HG02852 (cell line): Measurements from ENCODE around the gene BTBD10.

ENCODE experiments used
- ATAC-seq: cut with Tn5 transposase; IDR thresholded peaks from one replicate; pipeline ENCODE4 v1.9.1; 2021; ENCODE audit warnings: mild to moderate bottlenecking, moderate library complexity; ENCODE audit not compliant: unreplicated experiment

BTBD10 gene

DNA sequence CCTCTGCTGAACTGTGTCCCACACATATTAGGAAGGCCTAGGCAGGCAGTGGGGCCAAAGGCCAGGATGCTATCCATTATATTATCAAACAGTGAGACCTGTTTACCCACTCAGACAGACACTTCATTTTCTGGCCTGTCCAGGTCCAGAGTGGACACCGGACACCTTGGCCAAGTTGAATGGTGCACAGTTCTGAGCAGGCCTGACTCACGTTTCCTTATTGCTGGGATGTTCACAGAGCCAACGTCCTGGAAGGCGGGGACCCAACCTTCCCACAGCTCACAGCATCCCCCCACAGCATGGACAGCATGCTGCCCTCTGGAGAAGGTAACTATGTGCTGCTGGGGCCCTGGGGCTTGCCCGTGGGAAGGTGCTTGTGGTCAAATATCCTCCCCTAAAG lies 86.6 kb downstream of the BTBD10 start:
- no peak for ATAC-seq

DNA sequence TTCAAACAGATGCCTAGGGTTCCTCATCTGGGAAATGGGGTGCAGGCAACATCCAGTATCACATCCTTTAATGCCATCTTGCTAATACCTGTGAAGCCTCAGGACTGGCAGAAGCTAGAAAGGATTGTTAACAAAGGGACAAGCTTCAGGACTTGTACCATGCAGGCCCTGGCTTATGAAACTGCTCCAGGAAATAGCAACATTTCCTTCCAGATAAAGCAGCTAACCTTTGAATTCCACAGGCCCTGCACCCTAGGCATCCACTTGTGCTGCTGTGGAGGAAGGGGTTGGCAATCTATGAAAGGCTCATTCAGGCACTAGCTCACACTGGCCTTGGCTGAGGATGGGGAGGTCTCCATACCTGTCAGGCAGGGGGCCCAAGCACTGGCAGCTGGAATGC lies 87.2 kb downstream of the BTBD10 start:
- ATAC-seq, result no peak

DNA sequence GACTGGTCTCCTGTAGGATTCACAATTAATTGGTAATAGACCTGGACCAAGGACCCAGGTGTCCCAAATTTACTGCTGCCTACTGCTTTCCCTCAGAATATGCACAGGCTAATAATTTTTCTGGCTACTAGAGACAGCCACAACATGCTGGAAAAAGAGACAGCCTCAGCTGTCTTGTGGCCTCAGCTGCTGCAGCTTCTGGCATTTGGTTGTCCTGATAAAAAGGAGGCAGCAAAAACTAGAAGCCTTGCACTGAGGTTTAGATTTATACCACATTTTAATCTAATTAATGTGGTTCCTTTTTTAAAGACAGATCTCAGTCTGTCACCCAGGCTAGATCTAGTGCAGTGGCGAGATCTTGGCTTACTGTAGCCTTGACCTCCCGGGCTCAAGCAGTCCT lies 89.8 kb downstream of the BTBD10 start:
- ATAC-seq, result no peak

DNA sequence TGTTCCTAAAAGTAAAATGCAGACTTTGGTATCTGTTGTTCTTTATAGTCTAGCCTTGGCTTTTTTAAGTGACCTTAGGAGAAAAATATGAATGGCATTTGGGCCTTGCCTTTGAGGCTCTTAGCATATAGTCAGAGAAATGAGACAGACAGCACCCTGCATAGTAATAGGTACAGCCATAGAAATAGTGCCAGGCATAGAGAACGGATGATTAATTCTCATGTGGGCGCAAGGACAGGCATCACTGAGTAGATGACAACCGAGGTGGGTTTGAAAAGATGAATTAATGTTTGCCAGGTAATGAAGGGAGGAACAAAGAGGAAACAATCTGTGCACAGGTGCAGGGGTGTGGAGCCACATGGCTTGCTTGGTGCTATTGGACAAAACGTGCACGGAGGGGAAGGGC lies 95.0 kb downstream of the BTBD10 start:
- no peak for ATAC-seq

DNA sequence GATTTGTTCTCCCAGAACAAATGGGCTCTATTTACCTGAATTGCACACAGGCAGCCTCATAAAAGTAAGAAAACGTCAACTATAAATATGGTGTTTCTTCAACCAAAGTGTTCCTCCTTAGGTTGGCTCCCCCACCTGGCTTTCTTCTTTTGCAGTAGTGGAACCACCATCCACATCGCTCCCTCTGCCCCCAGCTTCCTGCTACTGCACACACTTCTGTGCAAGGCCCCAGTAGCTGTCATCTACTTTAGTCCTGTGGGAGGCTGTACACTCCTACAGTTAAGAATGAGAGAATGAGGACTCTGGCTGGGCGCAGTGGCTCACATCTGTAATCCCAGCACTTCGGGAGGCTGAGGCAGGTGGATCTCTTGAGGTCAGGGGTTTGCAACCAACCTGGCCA lies 95.9 kb downstream of the BTBD10 start:
- ATAC-seq, result peak; percentile 62

DNA sequence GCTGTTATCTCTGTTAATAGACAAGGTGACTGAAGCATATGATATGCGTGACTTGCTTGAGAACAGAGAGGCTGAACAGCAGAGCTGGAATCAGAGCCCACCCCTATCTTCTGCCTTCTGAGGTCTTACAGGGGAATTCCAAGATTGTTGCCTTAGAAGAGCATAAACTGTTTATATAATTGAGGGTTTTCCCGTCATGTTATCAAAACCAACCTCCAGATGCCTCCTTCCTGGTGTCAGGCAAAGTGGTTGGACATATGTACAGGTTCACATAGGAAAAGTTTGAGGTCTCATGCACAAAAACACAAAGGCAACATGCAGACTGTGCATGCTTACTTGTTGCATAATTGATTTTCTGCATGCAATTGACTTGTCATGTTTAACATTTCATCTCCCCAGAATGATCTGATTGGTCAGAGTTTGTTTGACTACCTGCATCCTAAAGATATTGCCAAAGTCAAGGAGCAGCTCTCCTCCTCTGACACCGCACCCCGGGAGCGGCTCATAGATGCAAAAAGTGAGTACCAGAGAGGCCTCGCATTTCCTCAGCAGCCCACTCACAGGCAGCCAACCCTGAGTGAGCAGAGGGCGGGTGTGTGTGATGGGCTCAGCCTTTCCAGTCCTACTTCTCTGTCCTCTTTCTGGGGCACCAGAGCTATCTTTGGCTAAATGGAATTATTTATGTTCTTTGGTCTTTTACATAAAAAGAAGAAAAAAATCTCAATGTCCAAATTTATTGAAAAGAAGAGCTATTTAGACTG lies 96.6 kb downstream of the BTBD10 start:
- peak; percentile 48 for ATAC-seq

DNA sequence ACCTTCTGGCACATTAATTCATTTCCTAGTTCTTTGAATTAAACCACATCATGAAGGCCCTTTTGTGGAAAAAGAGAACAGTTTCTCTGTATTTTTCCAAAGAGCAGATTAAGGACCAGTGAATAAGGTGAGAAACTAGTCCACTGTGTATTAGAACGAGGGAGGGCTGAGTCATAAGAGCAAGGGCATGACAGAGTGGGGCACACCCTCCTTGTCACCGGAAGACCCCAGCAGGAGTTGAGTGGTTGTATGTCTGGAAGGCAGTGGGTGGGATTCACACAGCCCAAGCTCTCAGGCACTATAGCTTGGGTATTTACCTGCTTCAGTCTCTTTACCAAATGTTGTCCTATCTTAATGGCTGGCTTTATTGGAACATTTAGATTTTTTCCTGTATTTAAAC lies 98.6 kb downstream of the BTBD10 start:
- ATAC-seq, result no peak

DNA sequence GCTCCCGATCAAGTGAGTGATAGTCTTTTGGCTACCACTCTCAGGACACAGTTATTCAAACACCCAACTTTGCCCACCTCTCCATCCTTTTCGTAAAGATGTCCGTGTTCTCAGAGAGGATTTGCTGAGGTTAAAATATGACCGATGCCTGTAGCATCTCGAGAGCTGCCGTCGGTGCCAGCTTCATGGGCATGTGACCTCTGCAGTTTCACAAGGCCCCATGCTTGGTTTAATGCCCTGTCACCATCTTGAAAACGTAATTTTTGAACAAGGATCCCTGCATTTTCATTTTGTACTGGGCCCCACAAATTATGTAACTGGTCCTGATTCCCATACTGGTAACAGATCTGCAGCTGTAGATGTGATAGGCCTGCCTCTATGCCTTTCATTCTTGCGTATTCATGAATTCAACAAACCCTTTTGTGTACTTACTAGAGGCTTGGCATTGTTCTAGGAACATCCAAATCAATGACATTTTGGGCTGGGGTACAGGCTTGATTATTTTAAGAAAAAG lies 100.4 kb downstream of the BTBD10 start:
- ATAC-seq, result no peak

DNA sequence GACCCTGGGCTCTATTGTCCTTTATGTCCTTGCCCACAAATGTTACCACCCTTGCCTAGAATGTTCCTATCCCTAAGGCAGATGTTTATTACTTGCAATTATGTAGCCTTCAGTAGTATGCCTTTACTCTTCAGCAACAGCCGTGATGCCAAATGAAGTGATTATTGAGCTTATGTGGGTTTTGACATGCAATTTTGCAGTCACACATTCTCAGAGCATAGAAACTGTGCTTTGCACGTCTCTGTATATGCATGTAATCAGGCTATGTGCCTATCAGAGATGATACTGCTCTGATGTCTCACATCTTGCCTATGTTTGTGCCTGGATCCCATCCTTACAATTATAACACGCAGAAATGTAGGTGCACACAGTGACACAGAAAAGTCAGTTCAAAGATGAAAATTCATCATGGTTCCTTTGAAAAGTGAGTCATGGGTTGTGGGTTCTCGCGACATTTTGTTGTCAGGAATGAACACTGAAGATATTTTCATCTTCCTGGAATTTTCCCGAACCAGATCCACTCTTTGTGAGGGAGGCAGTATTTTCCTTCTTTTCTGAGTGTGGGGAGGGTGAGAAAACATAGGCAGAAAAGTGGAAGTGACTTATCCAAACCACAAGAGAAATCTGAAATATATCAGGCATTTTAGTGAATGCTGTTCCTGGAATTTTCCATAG lies 104.3 kb downstream of the BTBD10 start:
- no peak for ATAC-seq

DNA sequence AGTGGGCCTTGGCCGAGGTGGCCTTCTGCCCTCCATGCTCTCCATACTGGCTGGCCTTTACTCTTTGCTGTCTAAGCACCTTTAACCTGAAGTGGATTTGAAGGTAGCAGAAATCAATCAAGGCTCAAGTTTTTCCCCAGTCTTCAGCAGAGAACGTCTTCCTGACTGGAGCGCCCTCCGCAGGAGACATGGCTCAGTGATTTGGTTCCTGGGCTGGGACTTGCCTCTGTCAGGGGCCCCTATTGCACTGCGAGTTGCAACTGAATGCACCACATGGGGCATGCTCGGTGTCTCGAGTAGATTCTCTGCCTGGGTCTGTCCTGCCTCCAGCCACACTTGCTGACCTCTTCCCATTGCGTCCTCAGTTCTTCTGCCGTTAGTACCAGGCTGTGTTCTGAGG lies 105.8 kb downstream of the BTBD10 start:
- ATAC-seq, result no peak

DNA sequence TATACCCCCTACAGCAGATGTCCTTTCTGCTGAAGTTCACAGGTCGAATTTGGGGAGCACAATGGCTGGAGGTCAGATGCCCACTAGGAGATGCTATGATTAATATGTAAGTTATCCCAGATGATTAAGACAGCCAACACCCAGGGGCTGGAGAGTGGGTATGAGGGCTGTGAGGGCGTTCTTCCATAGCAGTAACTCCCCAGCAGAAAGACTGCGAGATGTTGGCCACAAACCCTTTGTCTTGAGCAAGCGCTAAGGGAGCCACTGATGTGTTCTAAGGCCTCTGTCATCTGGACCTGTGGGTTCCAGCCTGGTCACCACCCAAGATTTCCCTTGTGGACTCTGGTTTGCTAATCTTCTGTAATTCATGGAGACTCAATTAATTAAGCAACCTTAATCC lies 107.8 kb downstream of the BTBD10 start:
- ATAC-seq, result no peak

DNA sequence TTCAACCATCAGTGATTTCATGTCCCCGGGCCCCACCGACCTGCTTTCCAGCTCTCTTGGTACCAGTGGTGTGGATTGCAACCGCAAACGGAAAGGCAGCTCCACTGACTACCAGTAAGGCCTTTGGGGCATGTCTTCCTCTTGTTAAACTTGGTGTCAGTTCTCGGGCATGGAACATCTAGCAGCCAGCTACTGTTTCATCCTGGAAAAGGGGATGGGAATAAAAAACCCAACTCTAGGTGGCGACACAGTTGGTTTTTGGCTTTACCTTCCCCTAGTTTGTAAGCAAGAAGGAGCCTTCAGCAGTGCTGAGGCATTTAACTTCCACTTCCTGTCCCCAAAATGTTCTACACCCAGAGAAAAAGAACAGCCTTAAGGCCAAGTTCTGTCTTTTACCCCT lies 108.7 kb downstream of the BTBD10 start:
- no peak for ATAC-seq

DNA sequence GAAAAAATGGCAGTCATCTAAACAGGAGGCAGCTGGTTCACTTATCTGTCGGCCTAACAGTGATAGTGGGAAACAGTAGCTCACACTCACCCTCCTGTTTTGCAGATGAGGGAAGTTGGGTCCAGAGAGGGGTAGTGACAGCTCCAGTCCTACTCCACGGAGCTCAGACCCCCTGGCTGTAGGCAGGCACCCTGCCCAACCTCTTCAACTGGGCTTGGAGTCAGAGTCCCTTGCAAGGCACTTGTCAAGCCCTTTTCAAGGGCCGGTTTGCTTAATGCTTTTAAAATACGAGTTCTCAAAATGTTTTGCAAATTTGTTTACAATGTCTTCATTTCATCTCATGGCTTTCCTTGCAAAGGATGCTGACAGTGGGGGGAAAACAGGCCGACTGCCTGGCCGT lies 110.3 kb downstream of the BTBD10 start:
- no peak for ATAC-seq

DNA sequence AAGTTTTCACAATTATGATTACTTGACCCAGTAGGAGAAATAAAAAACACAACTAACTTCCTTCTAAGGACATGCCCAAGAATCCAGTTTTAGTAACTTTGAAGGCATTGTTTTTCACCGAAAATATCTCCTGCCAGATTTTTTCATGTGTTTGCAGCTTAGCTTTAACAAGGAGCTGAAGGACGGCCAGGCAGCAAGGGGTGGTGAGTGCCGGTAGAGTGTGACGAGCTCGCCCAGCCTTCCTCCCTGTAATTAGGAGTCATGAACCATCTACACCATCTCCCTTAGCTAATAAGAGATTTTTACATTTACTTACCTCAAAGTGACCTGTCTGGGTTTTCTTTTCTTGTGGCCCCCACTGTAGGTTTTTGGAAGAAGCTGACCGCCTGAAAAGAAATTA lies 113.4 kb downstream of the BTBD10 start:
- ATAC-seq, result no peak

DNA sequence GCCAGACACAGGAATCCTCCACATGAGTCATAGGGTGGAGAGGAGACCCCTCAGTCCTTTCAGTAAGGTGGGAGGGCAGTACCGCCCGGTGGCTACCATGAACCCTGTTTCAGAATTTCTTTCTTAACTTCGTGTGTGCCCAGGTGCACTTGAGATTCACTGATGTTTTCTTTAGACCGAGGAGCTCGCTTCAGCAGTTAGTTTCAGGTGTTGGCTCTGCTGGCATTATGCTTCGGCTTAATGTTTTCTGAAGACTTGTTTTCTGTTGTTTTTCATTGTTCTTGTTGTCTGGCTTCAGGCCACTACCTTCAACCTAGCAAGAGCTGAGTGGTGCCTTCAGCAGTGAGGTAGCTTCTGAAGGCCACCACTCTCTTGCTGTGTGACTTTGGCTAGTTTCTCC lies 114.0 kb downstream of the BTBD10 start:
- ATAC-seq, result no peak

DNA sequence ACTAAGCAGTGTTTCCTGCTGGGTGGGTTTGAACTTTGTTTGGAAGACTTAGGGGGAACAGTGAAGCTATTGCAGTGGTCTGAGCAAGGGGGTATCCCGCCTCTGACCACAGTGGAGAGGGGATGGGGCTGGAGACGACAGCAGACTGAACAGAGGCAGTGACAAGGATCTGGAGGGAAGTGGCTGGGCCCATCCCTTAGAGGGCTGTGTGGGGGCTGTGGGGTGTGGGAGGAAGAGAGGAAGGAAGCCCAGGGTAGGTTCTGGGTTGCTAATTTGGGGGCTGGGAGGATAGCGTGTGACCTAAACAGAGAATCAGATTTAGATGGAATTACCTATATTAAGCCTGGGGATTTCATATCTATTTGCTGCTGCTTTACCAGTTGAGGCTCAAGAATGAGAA lies 114.7 kb downstream of the BTBD10 start:
- ATAC-seq, result peak; percentile 50

DNA sequence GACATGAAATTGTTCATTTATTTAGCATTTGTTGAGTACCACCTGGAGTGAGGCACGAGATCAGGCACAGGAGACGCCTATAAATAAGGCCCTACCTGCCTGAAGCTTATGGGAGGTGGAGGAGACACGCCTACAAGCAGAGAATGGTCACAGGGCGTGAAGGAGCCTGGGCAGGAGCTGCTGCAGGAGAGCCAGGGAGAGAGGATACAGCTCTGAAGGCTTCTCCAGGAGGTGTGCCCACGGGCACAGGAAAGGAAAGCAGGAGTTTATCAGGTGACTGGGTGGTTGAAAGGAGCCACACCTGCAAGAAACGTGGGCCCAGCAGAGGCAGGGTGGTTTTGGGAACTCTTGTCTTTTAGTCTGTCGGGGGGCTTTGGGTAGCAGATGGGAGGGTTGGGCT lies 115.1 kb downstream of the BTBD10 start:
- ATAC-seq, result no peak

DNA sequence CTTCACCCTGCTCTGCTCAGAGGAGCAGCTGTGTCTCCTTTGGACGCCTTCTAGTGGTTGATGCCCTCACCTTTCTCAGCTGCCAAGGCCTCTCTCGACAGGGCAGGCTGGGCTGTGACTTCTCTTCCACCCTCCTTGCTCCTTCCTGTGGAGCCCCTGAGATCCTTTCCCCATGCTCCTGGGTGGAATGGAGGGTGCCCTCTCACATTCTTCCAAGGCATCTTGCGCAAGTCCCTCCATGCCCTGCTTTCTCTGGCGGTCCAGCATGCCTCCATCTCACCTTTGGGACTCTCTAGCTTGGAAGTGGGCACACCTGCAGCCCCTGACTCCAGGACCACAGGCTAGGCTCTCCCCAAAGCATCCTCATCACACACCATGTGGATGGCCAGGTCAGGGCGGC lies 116.6 kb downstream of the BTBD10 start:
- ATAC-seq, result no peak

DNA sequence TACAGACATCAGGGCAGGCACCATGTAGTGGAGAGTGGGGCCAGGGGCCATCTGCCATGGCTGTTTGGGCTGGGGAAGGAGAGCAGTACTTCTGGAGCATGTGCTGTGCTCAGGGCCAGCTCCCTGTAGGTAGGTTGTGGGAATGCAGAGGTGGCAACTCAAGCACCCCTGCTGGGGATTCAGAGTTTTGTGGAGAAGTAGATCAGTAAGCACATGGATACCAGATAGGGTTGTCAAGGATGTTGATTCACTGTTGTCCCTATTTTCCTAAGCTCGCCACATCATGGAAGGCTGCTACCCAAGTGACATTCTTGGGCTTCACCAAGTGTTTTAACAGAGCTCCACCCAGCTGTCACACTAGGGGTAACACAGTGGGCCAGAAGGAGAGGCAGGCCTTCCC lies 118.2 kb downstream of the BTBD10 start:
- no peak for ATAC-seq

DNA sequence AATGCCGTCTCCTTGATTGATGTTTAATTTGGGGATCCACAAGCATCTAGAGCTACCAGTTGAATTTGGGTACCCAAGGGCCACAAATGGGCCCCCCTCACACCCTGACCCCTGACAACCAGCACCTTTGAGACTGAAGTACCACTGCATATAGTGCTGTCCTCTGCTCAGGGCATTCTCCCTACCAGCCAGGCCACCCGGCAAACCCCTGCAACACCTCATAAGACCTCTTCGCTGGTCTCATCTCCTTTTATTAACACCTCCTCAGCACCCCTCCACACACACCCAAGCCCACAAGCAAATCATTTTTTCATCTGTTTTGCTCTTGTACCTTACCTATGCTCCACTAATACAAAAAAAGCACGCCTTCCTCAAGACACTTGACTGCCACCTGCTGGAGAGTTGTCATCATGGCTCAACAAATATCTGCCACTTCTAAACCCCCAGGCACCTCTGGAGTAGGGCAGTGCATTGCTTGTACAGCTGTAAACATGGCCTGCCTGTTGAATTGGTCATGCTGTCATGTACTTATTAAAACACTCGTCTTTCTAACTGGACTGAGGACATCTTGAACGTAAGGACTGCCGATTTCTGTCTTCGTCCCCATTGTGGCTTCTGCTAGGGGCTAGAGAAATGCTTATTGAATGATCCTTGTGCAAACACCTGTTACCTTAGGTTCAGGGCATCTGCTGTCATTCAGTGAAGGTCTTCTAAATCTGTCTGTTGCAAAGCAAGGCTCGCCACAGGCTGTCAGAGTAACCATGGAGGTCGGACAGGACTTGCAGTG lies 118.9 kb downstream of the BTBD10 start:
- ATAC-seq, result peak; percentile 45

DNA sequence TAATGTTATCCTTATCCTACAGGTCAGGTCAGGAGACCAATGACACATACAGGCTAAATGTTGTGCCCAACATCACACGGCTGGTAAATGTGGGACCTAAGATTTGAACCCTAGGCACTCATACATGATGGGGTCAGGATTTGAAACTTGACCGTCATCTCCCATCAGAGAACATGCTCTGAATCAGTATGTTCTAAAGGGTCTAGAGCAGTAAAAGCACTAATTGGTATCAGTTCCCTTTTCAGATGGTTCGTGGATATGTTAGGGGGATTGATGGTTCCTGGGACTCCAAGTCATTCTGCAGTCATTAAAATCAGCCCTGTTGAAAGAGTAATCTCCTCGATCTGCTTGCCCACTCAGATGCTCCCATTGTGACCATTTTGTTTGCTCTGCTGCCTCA lies 120.0 kb downstream of the BTBD10 start:
- ATAC-seq, result peak; percentile 41

DNA sequence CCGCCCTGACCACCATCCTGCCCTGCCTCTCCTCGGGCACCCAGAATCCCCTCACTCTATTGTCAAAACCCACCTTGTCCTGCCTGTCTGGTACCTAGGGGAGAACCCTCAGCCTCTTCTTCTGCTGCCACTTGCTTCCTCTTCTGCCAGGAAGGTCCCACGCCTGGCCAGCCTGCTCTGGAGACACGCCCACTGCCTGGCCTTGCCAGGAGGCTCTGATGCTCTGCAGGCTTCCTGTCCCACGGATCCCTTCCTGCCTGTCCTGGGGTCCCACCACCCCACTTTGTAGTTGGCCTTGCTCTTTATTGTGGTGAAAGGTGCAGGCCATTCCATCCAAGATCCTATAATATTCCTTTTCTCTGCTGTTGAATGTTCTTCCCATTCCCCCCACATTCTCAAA lies 122.0 kb downstream of the BTBD10 start:
- no peak for ATAC-seq
